Keratinocyte (primary cell): ENCODE measurements around the gene HDGFL3. TPM values are rescaled to one million over a fixed set of nuclear protein-coding genes. Genes with fewer than 3 reads are reported as not detected.
"Not testable (repeated sequence)": the region's sequence is repeated elsewhere in the genome, so short reads cannot be mapped to it uniquely, and the experiment has no call there.

Experiments
- DNase-seq: peaks from one replicate; pipeline ENCODE4 v3.0.0-alpha.2; 2011; ENCODE audit warnings: low read depth, missing footprints, low spot score
- FAIRE-seq: peaks from 2 replicates; lab custom pipeline; 2011; peaks lifted over from hg19 to GRCh38; lab: Jason Lieb, UNC
- H2AFZ ChIP-seq: 2 replicates; pipeline ENCODE4 v1.6.0; 2012; ENCODE audit warnings: low read length, control low read depth, inconsistent platforms; ENCODE audit not compliant: control insufficient read depth
- H3K27ac ChIP-seq: 2 replicates; pipeline ENCODE4 v1.5.1; 2011; ENCODE audit warnings: low read length; ENCODE audit not compliant: control insufficient read depth, insufficient read depth
- H3K27me3 ChIP-seq: 3 replicates; pipeline ENCODE4 v1.6.0; 2011; ENCODE audit warnings: low read length; ENCODE audit not compliant: control insufficient read depth, insufficient read depth; ENCODE audit errors: extremely low read depth
- H3K36me3 ChIP-seq, 2 experiments: 2 replicates in 1 of 2; 3 replicates in 1 of 2; pipeline ENCODE4 v1.5.1; 2011; ENCODE audit warnings: low read length in 2 of 2, mild to moderate bottlenecking in 1 of 2; ENCODE audit not compliant: control insufficient read depth in 2 of 2, insufficient read depth in 2 of 2; ENCODE audit errors: extremely low read depth in 1 of 2
- H3K4me1 ChIP-seq: 3 replicates; pipeline ENCODE4 v1.5.1; 2011; ENCODE audit warnings: low read length; ENCODE audit not compliant: control insufficient read depth, insufficient read depth; ENCODE audit errors: extremely low read depth
- H3K4me2 ChIP-seq: 3 replicates; pipeline ENCODE4 v1.6.0; 2011; ENCODE audit warnings: low read depth, low read length; ENCODE audit not compliant: control insufficient read depth, insufficient read depth; ENCODE audit errors: extremely low read depth
- H3K4me3 ChIP-seq, 3 experiments: fragments of 200-600 bp in 1 of 3; sonication (generic) in 1 of 3; 2 replicates in 2 of 3; 3 replicates in 1 of 3; pipeline ENCODE4 v1.5.1; 2011 to 2016; ENCODE audit warnings: low read length in 3 of 3, mild to moderate bottlenecking in 3 of 3, control low read depth in 2 of 3, inconsistent platforms in 1 of 3, low read depth in 1 of 3, mixed read lengths in 1 of 3, mixed run types in 1 of 3, moderate library complexity in 1 of 3; ENCODE audit not compliant: control insufficient read depth in 2 of 3, insufficient read depth in 2 of 3; ENCODE audit errors: extremely low read depth in 1 of 3
- H3K79me2 ChIP-seq: 2 replicates; pipeline ENCODE4 v1.6.0; 2012; ENCODE audit warnings: low read length; ENCODE audit not compliant: control insufficient read depth, insufficient read depth
- H3K9ac ChIP-seq: 3 replicates; pipeline ENCODE4 v1.6.0; 2011; ENCODE audit warnings: low read length; ENCODE audit not compliant: control insufficient read depth, insufficient read depth; ENCODE audit errors: extremely low read depth
- H3K9me1 ChIP-seq: 3 replicates; pipeline ENCODE4 v1.6.0; 2011; ENCODE audit warnings: low read length; ENCODE audit not compliant: control insufficient read depth, insufficient read depth; ENCODE audit errors: extremely low read depth
- H3K9me3 ChIP-seq: 2 replicates; pipeline ENCODE4 v1.5.1; 2012; ENCODE audit warnings: low read depth, low read length; ENCODE audit not compliant: control insufficient read depth
- H4K20me1 ChIP-seq: 3 replicates; pipeline ENCODE4 v1.6.0; 2011; ENCODE audit warnings: low read length; ENCODE audit not compliant: control insufficient read depth, insufficient read depth; ENCODE audit errors: extremely low read depth
- CTCF ChIP-seq, 3 experiments: IDR thresholded peaks in 1 of 3; conservative IDR thresholded peaks in 1 of 3; optimal IDR thresholded peaks in 1 of 3; 2 replicates in 2 of 3; 3 replicates in 1 of 3; pipeline versions ENCODE3 to v1.5.1; 2011; ENCODE audit warnings: low read length in 3 of 3, mild to moderate bottlenecking in 3 of 3, moderate library complexity in 2 of 3, control low read depth in 1 of 3, inconsistent platforms in 1 of 3; ENCODE audit not compliant: insufficient read depth in 2 of 3; ENCODE audit errors: extremely low read depth in 1 of 3
- EZH2 ChIP-seq: IDR thresholded peaks from one replicate; pipeline ENCODE4 v1.6.1; 2012; ENCODE audit warnings: inconsistent platforms, mild to moderate bottlenecking, low read length, moderate library complexity
- dilution Hi-C: fragments of 300-500 bp; cut with MboI; formaldehyde crosslinking; loops from one replicate; pipeline ENCODE4 v1.7.0; 2020; ENCODE audit warnings: low sequenced_read_pairs; ENCODE audit not compliant: extremely low pct_ligation_motif_present
- polyA plus RNA-seq, 5 experiments: library from polyadenylated mRNA; depleted of rRNA in 3 of 5; stranded (reverse) in 3 of 5; stranded (forward) in 1 of 5; unstranded in 1 of 5; fragments of >200 nt; gene quantifications; 1 replicate in 1 of 5; 2 replicates in 3 of 5; 3 replicates in 1 of 5; pipeline versions ENCODE4 v1.2.1 to v1.2.3, GENCODE V29; 2011 to 2012; ENCODE audit warnings: missing spikeins in 2 of 5, low read depth in 1 of 5, low replicate concordance in 1 of 5

The HDGFL3 gene
- polyA plus RNA-seq, 1 donor (not counting 4 experiments of a cell fraction or from before 2014, with no cell fraction given): 35.1 TPM

- Histone ChIP-seq H3K79me2 (peaks cover 6% of the 10 kb centered on the region), H3K4me3 (no peak overlapping the region), H3K4me2 (no peak overlapping the region), H3K9ac (no peak overlapping the region), H3K9me1 (no peaks in the 10 kb centered on the region), H3K4me1 (no peaks in the 10 kb centered on the region), H3K9me3 (no peaks in the 10 kb centered on the region), H3K27ac (no peak overlapping the region), H2AFZ (no peak overlapping the region), H3K36me3 (no peaks in the 10 kb centered on the region), H3K27me3 (no peaks in the 10 kb centered on the region), H4K20me1 (no peaks in the 10 kb centered on the region)
- dilution Hi-C loops: no loop called here
- no peak for FAIRE-seq
- TF ChIP-seq EZH2 (no peak), CTCF (optimal IDR thresholded peaks at IDR 0.05 in 1 of 3, IDR thresholded peaks at IDR 0.05 in 1 of 3, conservative IDR thresholded peaks at IDR 0.05 in 1 of 3; ENCODE audit: extremely low read depth in 1 of 3, insufficient read depth in 2 of 3, low read length in 3 of 3) (no peak)
- DNase-seq: no peak
These were observed 32.7 kb downstream of the HDGFL3 start for GRCh38 chr15:83174891-83175290.

GRCh38 chr15:83170474-83171165, 37.0 kb downstream of the HDGFL3 start:
- Histone ChIP-seq H3K79me2 (peaks cover 29% of the 10 kb centered on the region), H3K9ac (no peak overlapping the region), H4K20me1 (no peaks in the 10 kb centered on the region), H3K4me1 (no peaks in the 10 kb centered on the region), H3K27ac (no peak overlapping the region), H3K4me3 (no peak overlapping the region), H3K9me3 (peaks cover 2% of the 10 kb centered on the region), H3K9me1 (no peaks in the 10 kb centered on the region), H3K4me2 (no peak overlapping the region), H3K36me3 (no peaks in the 10 kb centered on the region), H2AFZ (no peak overlapping the region), H3K27me3 (no peaks in the 10 kb centered on the region)
- dilution Hi-C loops: no loop called here
- TF ChIP-seq CTCF (optimal IDR thresholded peaks at IDR 0.05 in 1 of 3, IDR thresholded peaks at IDR 0.05 in 1 of 3, conservative IDR thresholded peaks at IDR 0.05 in 1 of 3; ENCODE audit: extremely low read depth in 1 of 3, insufficient read depth in 2 of 3, low read length in 3 of 3): no peak
- TF ChIP-seq EZH2: no peak
- FAIRE-seq (no peak), DNase-seq (no peak)

- H3K4me3 ChIP-seq, H3K9me3 ChIP-seq, H3K4me2 ChIP-seq, DNase-seq, H4K20me1 ChIP-seq, H3K36me3 ChIP-seq, H2AFZ ChIP-seq, H3K9ac ChIP-seq, FAIRE-seq, H3K4me1 ChIP-seq, H3K27ac ChIP-seq, dilution Hi-C loops, H3K9me1 ChIP-seq, H3K27me3 ChIP-seq: not testable (repeated sequence)
- peaks cover 31% of the 10 kb centered on the region for H3K79me2 ChIP-seq
These were observed 38.0 kb downstream of the HDGFL3 start for GRCh38 chr15:83169576-83169975.
